ENCODE data around the gene MEIS1.
A peak's percentile ranks its signal among the peaks of the same experiment; 100 is the strongest.
"Not testable (repeated sequence)": the region's sequence is repeated elsewhere in the genome, so short reads cannot be mapped to it uniquely, and the experiment has no call there.

The MEIS1 gene

GRCh38 chr2:66470199-66470598 lies 35.3 kb downstream of the MEIS1 start:
- no peak for DNase-seq

- DNase-seq, result no peak
Measured at GRCh38 chr2:66472225-66472843, 37.4 kb downstream of the MEIS1 start.

GRCh38 chr2:66477135-66477842 lies 42.4 kb downstream of the MEIS1 start:
- DNase-seq, result no peak

- DNase-seq, result no peak
Measured at GRCh38 chr2:66478299-66478698, 43.4 kb downstream of the MEIS1 start.

- peak; percentile 88 for DNase-seq
Measured at GRCh38 chr2:66478731-66479316, 43.9 kb downstream of the MEIS1 start.

GRCh38 chr2:66481100-66481549 lies 46.2 kb downstream of the MEIS1 start:
- no peak for DNase-seq

- not testable (repeated sequence) for DNase-seq
Measured at GRCh38 chr2:66485252-66485651, 50.3 kb downstream of the MEIS1 start.

- no peak for DNase-seq
Measured at GRCh38 chr2:66488946-66489345, 54.0 kb downstream of the MEIS1 start.

GRCh38 chr2:66489436-66489835 lies 54.5 kb downstream of the MEIS1 start:
- peak; percentile 61 for DNase-seq

GRCh38 chr2:66490588-66491001 lies 55.7 kb downstream of the MEIS1 start:
- DNase-seq, result peak; percentile 74

GRCh38 chr2:66494708-66495107 lies 59.8 kb downstream of the MEIS1 start:
- DNase-seq, result no peak

GRCh38 chr2:66495788-66496640 lies 61.1 kb downstream of the MEIS1 start:
- peak; percentile 5 for DNase-seq

GRCh38 chr2:66496670-66497420 lies 61.9 kb downstream of the MEIS1 start:
- DNase-seq, result no peak

GRCh38 chr2:66497431-66498288 lies 62.7 kb downstream of the MEIS1 start:
- no peak for DNase-seq

GRCh38 chr2:66498289-66498975 lies 63.5 kb downstream of the MEIS1 start:
- DNase-seq, result no peak

- no peak for DNase-seq
Measured at GRCh38 chr2:66501267-66501666, 66.3 kb downstream of the MEIS1 start.

- no peak for DNase-seq
Measured at GRCh38 chr2:66506265-66506664, 71.3 kb downstream of the MEIS1 start.

GRCh38 chr2:66507673-66508201 lies 72.8 kb downstream of the MEIS1 start:
- DNase-seq, result no peak

GRCh38 chr2:66508484-66509071 lies 73.7 kb downstream of the MEIS1 start:
- DNase-seq, result no peak

- no peak for DNase-seq
Measured at GRCh38 chr2:66509326-66509811, 74.4 kb downstream of the MEIS1 start.

Data from NCI-H1105 treated with DMSO at 0.1 percent for 48 hours (cell line).